ENCODE data around the gene ABCF3. TPM values are rescaled to one million over a fixed set of nuclear protein-coding genes. Genes with fewer than 3 reads are reported as not detected.

ABCF3 gene
- total and polyA plus RNA-seq, 4 donors, result 28.1 to 59.2 (median 33.7) TPM

- H3K36me3 ChIP-seq (ENCODE audit: control insufficient read depth in 4 of 4, insufficient read depth in 3 of 4, low read depth in 1 of 4, low read length in 3 of 4), result no peaks in the 10 kb centered on the region
- peaks cover 12 to 22% (median 15%) of the 10 kb centered on the region in 4 donors for H3K4me1 ChIP-seq (ENCODE audit: control insufficient read depth in 4 of 4, insufficient read depth in 4 of 4, low read length in 3 of 4)
- TF ChIP-seq CTCF (IDR thresholded peaks at IDR 0.05; ENCODE audit: low read depth, low read length, missing input control) (peak; percentile 79), EGR1 (IDR thresholded peaks at IDR 0.05; ENCODE audit: low read depth in 2 of 2) (no peak), SP1 (IDR thresholded peaks at IDR 0.05) (no peak), HNF4A (conservative IDR thresholded peaks at IDR 0.05) (no peak), RAD21 (IDR thresholded peaks at IDR 0.05) (peak; percentile 51 to 76), NR2F2 (IDR thresholded peaks at IDR 0.05) (no peak), YY1 (IDR thresholded peaks at IDR 0.05) (no peak)
- peak; percentile 61 for DNase-seq (ENCODE audit: low spot score)
- peaks cover 0 to 7% (median 3%) of the 10 kb centered on the region in 4 donors for H3K27me3 ChIP-seq (ENCODE audit: control insufficient read depth in 4 of 4, insufficient read depth in 4 of 4, low read length in 3 of 4)
- H3K27ac ChIP-seq (ENCODE audit: low read depth in 1 of 2, low read length in 2 of 2), result no peak overlapping the region
- no peak overlapping the region for H3K4me3 ChIP-seq (ENCODE audit: low read depth in 1 of 3, low read length in 3 of 3)
- no peak overlapping the region for H3K9ac ChIP-seq (ENCODE audit: low read depth in 1 of 2, low read length in 2 of 2)
- 44% methylated on average over 2 of the region's 2 CpGs for WGBS
- H3K9me3 ChIP-seq (ENCODE audit: control insufficient read depth in 4 of 4, low read length in 3 of 4), result no peaks in the 10 kb centered on the region
These were observed 41.5 kb downstream of the ABCF3 start for GRCh38 chr3:184227481-184227935.

GRCh38 chr3:184228376-184229137 is 42.6 kb downstream of the ABCF3 start:
- H3K9me3 ChIP-seq (ENCODE audit: control insufficient read depth in 4 of 4, low read length in 3 of 4), result no peaks in the 10 kb centered on the region
- TF ChIP-seq TAF1 (conservative IDR thresholded peaks at IDR 0.05) (no peak), MAX (IDR thresholded peaks at IDR 0.05) (no peak), FOXA2 (IDR thresholded peaks at IDR 0.05) (no peak), RAD21 (IDR thresholded peaks at IDR 0.05) (no peak), GABPA (IDR thresholded peaks at IDR 0.05 in 1 of 2, conservative IDR thresholded peaks at IDR 0.05 in 1 of 2) (no peak), REST (IDR thresholded peaks at IDR 0.05) (no peak), FOXA1 (IDR thresholded peaks at IDR 0.05) (no peak), EGR1 (IDR thresholded peaks at IDR 0.05; ENCODE audit: low read depth in 2 of 2) (no peak), CTCF (IDR thresholded peaks at IDR 0.05; ENCODE audit: low read depth, low read length, missing input control) (no peak), ZBTB33 (IDR thresholded peaks at IDR 0.05) (no peak)
- peaks cover 0 to 7% (median 5%) of the 10 kb centered on the region in 4 donors for H3K27me3 ChIP-seq (ENCODE audit: control insufficient read depth in 4 of 4, insufficient read depth in 4 of 4, low read length in 3 of 4)
- DNase-seq (ENCODE audit: low spot score), result no peak
- WGBS, result 54% methylated on average over 12 of the region's 12 CpGs
- H3K4me1 ChIP-seq (ENCODE audit: control insufficient read depth in 4 of 4, insufficient read depth in 4 of 4, low read length in 3 of 4), result peaks cover 12 to 22% (median 15%) of the 10 kb centered on the region in 4 donors
- no peak overlapping the region for H3K9ac ChIP-seq (ENCODE audit: low read depth in 1 of 2, low read length in 2 of 2)
- no peak overlapping the region for H3K27ac ChIP-seq (ENCODE audit: low read depth in 1 of 2, low read length in 2 of 2)
- H3K4me3 ChIP-seq (ENCODE audit: low read depth in 1 of 3, low read length in 3 of 3), result no peak overlapping the region
- H3K36me3 ChIP-seq (ENCODE audit: control insufficient read depth in 4 of 4, insufficient read depth in 3 of 4, low read depth in 1 of 4, low read length in 3 of 4), result no peaks in the 10 kb centered on the region
